ENCODE data around the gene SDF2L1. TPM values are rescaled to one million over a fixed set of nuclear protein-coding genes. Genes with fewer than 3 reads are reported as not detected.

SDF2L1 gene
- total RNA-seq, 1 donor from 2014 or later, result 41.3 TPM

- H3K27ac ChIP-seq, result no peak overlapping the region
These were observed 10.7 kb downstream of the SDF2L1 start for GRCh38 chr22:21652547-21653545.

GRCh38 chr22:21657020-21657359 lies 14.9 kb downstream of the SDF2L1 start:
- Histone ChIP-seq H3K27me3 (no peaks in the 10 kb centered on the region), H3K36me3 (no peaks in the 10 kb centered on the region), H3K4me1 (peaks cover 13% of the 10 kb centered on the region), H3K4me3 (peak overlapping the region; percentile 67), H3K27ac (no peak overlapping the region), H3K9me3 (no peaks in the 10 kb centered on the region)
- DNase-seq, result no peak
- no peak for ATAC-seq
- intact Hi-C loops (cut with DNase I), result no loop called here
- TF ChIP-seq, protein P1, sequence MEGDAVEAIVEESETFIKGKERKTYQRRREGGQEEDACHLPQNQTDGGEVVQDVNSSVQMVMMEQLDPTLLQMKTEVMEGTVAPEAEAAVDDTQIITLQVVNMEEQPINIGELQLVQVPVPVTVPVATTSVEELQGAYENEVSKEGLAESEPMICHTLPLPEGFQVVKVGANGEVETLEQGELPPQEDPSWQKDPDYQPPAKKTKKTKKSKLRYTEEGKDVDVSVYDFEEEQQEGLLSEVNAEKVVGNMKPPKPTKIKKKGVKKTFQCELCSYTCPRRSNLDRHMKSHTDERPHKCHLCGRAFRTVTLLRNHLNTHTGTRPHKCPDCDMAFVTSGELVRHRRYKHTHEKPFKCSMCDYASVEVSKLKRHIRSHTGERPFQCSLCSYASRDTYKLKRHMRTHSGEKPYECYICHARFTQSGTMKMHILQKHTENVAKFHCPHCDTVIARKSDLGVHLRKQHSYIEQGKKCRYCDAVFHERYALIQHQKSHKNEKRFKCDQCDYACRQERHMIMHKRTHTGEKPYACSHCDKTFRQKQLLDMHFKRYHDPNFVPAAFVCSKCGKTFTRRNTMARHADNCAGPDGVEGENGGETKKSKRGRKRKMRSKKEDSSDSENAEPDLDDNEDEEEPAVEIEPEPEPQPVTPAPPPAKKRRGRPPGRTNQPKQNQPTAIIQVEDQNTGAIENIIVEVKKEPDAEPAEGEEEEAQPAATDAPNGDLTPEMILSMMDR (IDR thresholded peaks at IDR 0.05), result no peak

More at GRCh38 chr22:21652547-21653545, 10.7 kb downstream of the SDF2L1 start:
- Histone ChIP-seq H3K9me3 (no peaks in the 10 kb centered on the region), H3K36me3 (peaks cover 6% of the 10 kb centered on the region), H3K4me1 (peaks cover 21% of the 10 kb centered on the region), H3K27me3 (no peaks in the 10 kb centered on the region), H3K4me3 (peak overlapping the region; percentile 66)
- intact Hi-C loops (cut with DNase I), result no loop called here
- DNase-seq (no peak), ATAC-seq (no peak)
- TF ChIP-seq, protein P1 (IDR thresholded peaks at IDR 0.05), result no peak

DNA sequence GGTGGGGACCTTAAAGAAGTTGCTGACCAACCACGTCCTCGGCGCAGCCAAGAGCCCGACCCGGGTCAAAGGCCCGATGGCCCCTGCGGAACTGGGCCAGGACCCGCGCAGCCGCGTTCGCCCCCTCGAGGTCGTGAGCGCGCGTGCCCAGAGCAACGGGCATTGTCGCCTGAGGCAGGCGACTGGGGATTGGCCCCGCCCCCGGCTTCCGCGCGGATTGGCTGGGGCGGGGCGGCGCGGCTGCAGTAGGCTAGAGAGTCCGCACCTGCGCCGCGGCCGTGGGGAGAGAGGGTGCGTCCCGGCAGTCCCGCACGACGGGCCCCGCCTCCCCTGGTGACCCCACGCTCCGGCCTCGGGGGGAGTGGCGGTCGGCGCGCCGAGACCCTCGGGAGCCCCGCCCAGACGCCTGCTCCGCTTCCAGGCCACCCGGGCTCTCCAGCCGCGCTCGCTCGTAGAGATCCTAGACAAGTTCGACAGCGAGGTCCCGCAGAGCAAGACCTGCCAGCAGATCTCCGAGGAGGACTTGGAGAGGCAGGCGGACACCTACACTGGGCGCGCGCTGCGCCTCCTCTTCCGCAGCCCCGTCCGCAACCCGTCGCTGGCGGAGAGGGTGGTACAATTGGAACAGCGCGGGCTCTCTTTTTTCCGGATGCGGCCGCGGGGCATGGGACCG lies 15.4 kb downstream of the SDF2L1 start:
- peak overlapping the region; percentile 67 for H3K4me3 ChIP-seq
- TF ChIP-seq, protein P1 (IDR thresholded peaks at IDR 0.05), result peak; percentile 30
- H3K9me3 ChIP-seq, result no peaks in the 10 kb centered on the region
- H3K27me3 ChIP-seq, result no peaks in the 10 kb centered on the region
- DNase-seq, result peak; percentile 92
- intact Hi-C loops (cut with DNase I), result no loop called here
- peak; percentile 95 for ATAC-seq
- H3K4me1 ChIP-seq, result peaks cover 9% of the 10 kb centered on the region
- H3K36me3 ChIP-seq, result no peaks in the 10 kb centered on the region
- peak overlapping the region; percentile 37 for H3K27ac ChIP-seq

- intact Hi-C loops (cut with DNase I), result no loop called here
- ATAC-seq (no peak), DNase-seq (no peak)
- no peak overlapping the region for H3K27ac ChIP-seq
- TF ChIP-seq, protein P1 (IDR thresholded peaks at IDR 0.05), result no peak
- H3K4me1 ChIP-seq, result peaks cover 9% of the 10 kb centered on the region
- H3K27me3 ChIP-seq, result no peaks in the 10 kb centered on the region
- H3K9me3 ChIP-seq, result no peaks in the 10 kb centered on the region
- H3K4me3 ChIP-seq, result no peak overlapping the region
- no peaks in the 10 kb centered on the region for H3K36me3 ChIP-seq
These were observed 17.9 kb downstream of the SDF2L1 start for GRCh38 chr22:21659864-21660525.

DNA sequence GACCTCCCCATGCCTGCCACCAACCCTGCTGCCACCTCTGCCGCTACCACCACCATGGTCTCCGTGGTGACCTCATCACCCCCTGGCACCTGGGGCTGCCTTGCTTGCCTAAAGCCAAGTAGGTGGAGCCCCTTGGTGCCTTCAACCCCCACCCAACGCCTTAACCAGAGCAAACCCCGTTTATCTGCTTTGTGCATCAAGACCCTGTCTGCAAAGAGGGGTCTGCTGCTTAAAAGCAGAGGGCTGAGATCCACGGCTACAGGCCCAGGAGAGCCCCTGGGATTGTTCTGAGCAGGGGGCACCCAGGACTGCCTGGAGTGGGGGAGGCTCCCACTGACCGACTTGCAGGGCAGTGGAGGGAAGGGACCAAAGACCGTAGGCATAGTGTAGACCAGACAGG lies 18.8 kb downstream of the SDF2L1 start:
- DNase-seq, result no peak
- intact Hi-C loops (cut with DNase I), result no loop called here
- no peak for ATAC-seq
- Histone ChIP-seq H3K27ac (no peak overlapping the region), H3K27me3 (no peaks in the 10 kb centered on the region), H3K9me3 (no peaks in the 10 kb centered on the region), H3K4me3 (no peak overlapping the region), H3K36me3 (no peaks in the 10 kb centered on the region), H3K4me1 (peaks cover 9% of the 10 kb centered on the region)
- TF ChIP-seq, protein P1 (IDR thresholded peaks at IDR 0.05), result no peak

Data from upper lobe of right lung (tissue), 1 donor.